Activated effector memory CD4-positive, alpha-beta T cell treated with Interleukin-2 at 50 U/mL for 16 hours (primary cell): ENCODE results near the gene GATA2.

Experiments used
- DNase-seq: peaks from one replicate; pipeline ENCODE4 v3.0.0-alpha.2; 2020

Gene GATA2

DNA sequence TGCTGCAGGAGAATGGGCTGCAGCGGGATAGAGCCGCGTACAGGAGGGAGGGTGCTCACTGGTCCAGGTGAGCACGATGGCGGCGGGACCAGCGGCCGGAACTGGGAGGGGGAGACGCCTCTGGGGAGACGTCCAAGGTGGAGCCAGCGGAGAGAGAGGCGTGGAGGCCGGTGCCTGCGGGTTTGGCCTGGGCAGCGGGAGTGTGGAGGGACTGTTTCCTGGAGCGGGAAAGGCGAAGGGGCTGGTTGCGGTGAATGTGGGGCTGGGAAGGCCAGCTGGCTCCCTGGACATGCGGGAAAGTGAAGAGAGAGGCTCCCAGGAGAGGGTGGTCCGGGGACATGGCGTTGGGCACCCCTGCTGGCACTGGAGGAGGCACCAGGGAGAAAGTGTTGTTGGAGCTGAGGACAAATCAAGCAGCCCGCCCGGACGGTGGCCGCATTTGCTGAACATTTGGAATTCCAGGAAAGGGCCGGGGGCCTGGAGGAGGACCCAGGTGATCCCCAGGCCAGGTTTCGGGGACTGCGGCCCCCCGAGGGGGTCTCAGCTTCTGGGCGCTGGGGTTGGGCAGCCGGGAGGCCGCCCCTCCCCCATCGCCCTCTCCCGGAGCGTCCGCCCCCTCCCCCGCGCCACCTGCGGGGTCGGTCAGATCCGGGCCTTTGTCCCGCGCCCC, 60.6 kb downstream of the GATA2 start:
- DNase-seq, result no peak

DNA sequence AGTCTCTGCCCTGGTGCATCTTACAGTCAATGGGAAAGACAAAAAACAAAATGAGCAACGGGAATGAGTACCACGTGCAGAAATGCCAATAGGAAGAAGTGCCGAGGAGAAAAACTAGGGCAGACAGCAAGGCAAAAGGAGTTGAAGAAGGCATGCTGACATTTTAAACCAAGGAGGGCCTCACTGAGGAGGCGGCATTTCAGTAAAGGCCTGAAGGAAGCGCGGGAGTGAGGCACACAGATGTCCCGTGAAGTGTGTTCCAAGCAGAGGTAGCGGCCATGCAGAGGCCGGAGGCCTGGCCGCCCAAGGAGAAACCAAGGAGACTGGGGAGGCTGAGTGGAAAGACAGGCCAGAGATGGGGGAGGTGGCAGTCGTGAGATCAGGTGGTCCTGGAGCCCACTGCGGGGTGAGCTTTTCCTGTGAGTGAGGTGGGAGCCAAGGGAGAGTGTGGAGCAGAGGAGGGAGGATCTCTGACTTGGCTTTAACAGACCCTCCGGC, 61.1 kb downstream of the GATA2 start:
- no peak for DNase-seq

DNA sequence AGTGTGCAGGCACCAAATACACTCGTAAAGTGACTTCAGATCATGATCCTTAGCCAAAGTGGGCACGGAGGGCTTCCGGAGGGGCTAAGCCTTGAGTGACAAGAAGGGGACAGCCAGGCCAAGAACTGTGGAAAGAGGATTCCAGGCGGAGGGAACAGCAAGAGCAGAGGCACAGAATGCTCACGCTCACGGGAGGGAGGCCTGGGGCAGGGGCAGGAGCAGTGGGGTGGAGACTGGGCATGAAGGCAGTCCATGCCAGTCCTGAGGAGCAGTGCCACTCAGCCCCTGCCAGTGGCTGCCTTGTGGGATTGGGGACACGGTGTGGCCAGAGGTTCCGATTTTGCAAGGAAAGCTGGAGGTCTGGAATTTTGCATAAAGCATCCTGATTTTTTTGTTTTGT, 62.3 kb downstream of the GATA2 start:
- no peak for DNase-seq

- no peak for DNase-seq
Observed at GRCh38 chr3:128430301-128430700, 62.7 kb downstream of the GATA2 start.

- no peak for DNase-seq
Observed at GRCh38 chr3:128429751-128430150, 63.2 kb downstream of the GATA2 start.
